Heart left ventricle (tissue), 16 donors: ENCODE measurements around the gene DUS1L. TPM values are rescaled to one million over a fixed set of nuclear protein-coding genes. Genes with fewer than 3 reads are reported as not detected.
A peak's percentile ranks its signal among the peaks of the same experiment; 100 is the strongest.
"Not testable (repeated sequence)": the region's sequence is repeated elsewhere in the genome, so short reads cannot be mapped to it uniquely, and the experiment has no call there.

ENCODE experiments used
- ATAC-seq, 4 donors: fragments of 200-7000 bp; cut with Tn5 transposase; one replicate each; pipeline ENCODE4 v1.9.1; 2020 to 2022; ENCODE audit warnings: moderate library complexity in 4 of 4, mild to moderate bottlenecking in 3 of 4, moderate number of reproducible peaks in 1 of 4
- DNase-seq, 5 donors: peaks; one replicate each; pipeline ENCODE4 v3.0.0-alpha.2; 2020
- H3K27ac ChIP-seq, 12 donors: fragments of 200-600 bp; sonication (generic) in 4 of 12; one replicate each; pipeline versions ENCODE4 v1.5.0 to v1.8.0; 2016 to 2022; ENCODE audit warnings: mild to moderate bottlenecking in 2 of 12
- H3K27me3 ChIP-seq, 9 donors: fragments of 200-600 bp; sonication (generic) in 2 of 9; one replicate each; pipeline versions ENCODE4 v1.5.1 to v1.8.0; 2016 to 2022; ENCODE audit warnings: mild to moderate bottlenecking in 3 of 9
- H3K36me3 ChIP-seq, 9 donors: fragments of 200-600 bp; sonication (generic) in 2 of 9; one replicate each; pipeline versions ENCODE4 v1.5.0 to v1.8.0; 2018 to 2022; ENCODE audit warnings: mild to moderate bottlenecking in 2 of 9
- H3K4me1 ChIP-seq, 12 donors: fragments of 200-600 bp; sonication (generic) in 4 of 12; one replicate each; pipeline versions ENCODE4 v1.5.0 to v1.8.0; 2016 to 2022; ENCODE audit warnings: mild to moderate bottlenecking in 3 of 12
- H3K4me3 ChIP-seq, 12 donors: fragments of 200-600 bp; sonication (generic) in 4 of 12; one replicate each; pipeline versions ENCODE4 v1.5.0 to v1.8.0; 2017 to 2022; ENCODE audit warnings: mild to moderate bottlenecking in 9 of 12, moderate library complexity in 4 of 12
- H3K9me3 ChIP-seq, 12 donors: fragments of 200-600 bp; sonication (generic) in 4 of 12; one replicate each; pipeline versions ENCODE4 v1.5.0 to v1.8.0; 2016 to 2022; ENCODE audit warnings: mild to moderate bottlenecking in 1 of 12
- CTCF ChIP-seq, 12 donors: fragments of 200-600 bp; sonication (generic) in 4 of 12; IDR thresholded peaks; one replicate each; pipeline versions ENCODE4 v1.5.0 to v1.8.0; 2018 to 2022; ENCODE audit warnings: antibody characterized with exemption in 12 of 12, mild to moderate bottlenecking in 5 of 12
- POLR2A ChIP-seq, 2 donors: fragments of 450-650 bp; IDR thresholded peaks; one replicate each; pipeline ENCODE4 v1.6.1; 2017; ENCODE audit warnings: antibody characterized with exemption in 2 of 2, mild to moderate bottlenecking in 2 of 2, moderate library complexity in 2 of 2
- WGBS, 4 donors: extraction: QIAGEN DNeasy Blood & Tissue Kit in 2 of 4; methylation state at CpG; one replicate each; pipeline versions ENCODE4 v1.1.5 to v1.1.7; 2013 to 2018; 5-methylcytosine and 5-hydroxymethylcytosine counted together
- intact Hi-C, 10 donors: fragments of 100-400 bp; cut with DNase I; formaldehyde crosslinking; loops; one replicate each; pipeline versions ENCODE4 v1.11.1 to v1.14.2; 2022
- polyA plus RNA-seq, 2 donors: library from polyadenylated mRNA; stranded (reverse); fragments of 200-250 nt; gene quantifications; one replicate each; pipeline ENCODE4 v1.2.3, GENCODE V29; 2013
- total RNA-seq, 9 donors: library from RNA; depleted of rRNA in 2 of 9; stranded (reverse); fragments of >200 nt in 2 of 9; fragmentation: NEBNext Ultra II Directional in 3 of 9; extraction: Animal tissue kit (Norgen Biotek cat#: 25700) in 3 of 9; gene quantifications; one replicate each; pipeline versions ENCODE4 v1.1.0 to v1.2.4, GENCODE V29; 2016 to 2023
- donor health status: ischemic (EF 13 %, LVEDD 7.1; RV severe dilation, severe dysfunction).
- donor health status: healthy with polysubstance abuse.
- donor health status: DM: no; HTN: yes; CAD: no.
- donor health status: DM: no; HTN: no; CAD: no.
- donor health status: ischemic (EF 25% LVEDD 6.9; RV normal size, moderate dysfunction).
- donor health status: ischemic (EF 25% LVEDD 5.7; RV mildly dilated, moderate dysfunction).
- donor health status: healthy.
- donor health status: DM: yes; HTN: yes; CAD: no.
- donor health status: ischemic (EF 35%, LVEDD 5.7; RV mildly dilated, moderate dysfunction).
- donor health status: nonischemic (EF 11% LVEDD 7.7; RV severe dilation, severe dysfunction).
- donor health status: DM: yes; HTN: yes; CAD: no.
- donor health status: PGD.
- donor health status: ischemic (EF 29% LVEDD 5.4; RV normal size, mild dysfunction).
- donor health status: nonischemic (EF 23%, LVEDD 6.1; RV moderate dilation, normal function).

Gene DUS1L
- total and polyA plus RNA-seq, 11 donors = 41.5 to 113 (median 60.4) TPM

GRCh38 chr17:82042649-82043048, 23.0 kb downstream of the DUS1L start:
- WGBS, 4 donors = 66 to 89% (median 85%) methylated on average over 2 to 9 of the region's 9 CpGs
- DNase-seq = no peak

GRCh38 chr17:82041144-82041814, 24.3 kb downstream of the DUS1L start:
- H3K4me1 ChIP-seq = peaks cover 0 to 21% (median 10%) of the 10 kb centered on the region in 12 donors
- no peaks in the 10 kb centered on the region for H3K27me3 ChIP-seq
- no peaks in the 10 kb centered on the region for H3K36me3 ChIP-seq
- no peaks in the 10 kb centered on the region for H3K9me3 ChIP-seq
- intact Hi-C loops = no loop called here
- DNase-seq (no peak), ATAC-seq (no peak)
- WGBS, 4 donors = 88 to 92% (median 89%) methylated on average over 17 of the region's 17 CpGs
- TF ChIP-seq POLR2A (IDR thresholded peaks at IDR 0.05) = no peak
- TF ChIP-seq CTCF (IDR thresholded peaks at IDR 0.05) = no peak
- H3K4me3 ChIP-seq = no peak overlapping the region
- no peak overlapping the region for H3K27ac ChIP-seq

More at GRCh38 chr17:82042649-82043048, 23.0 kb downstream of the DUS1L start:
- no peak overlapping the region for H3K4me3 ChIP-seq
- H3K36me3 ChIP-seq = peaks cover 0 to 10% (median 0%) of the 10 kb centered on the region in 9 donors
- H3K9me3 ChIP-seq = no peaks in the 10 kb centered on the region
- no peaks in the 10 kb centered on the region for H3K27me3 ChIP-seq
- no peak overlapping the region for H3K27ac ChIP-seq
- ATAC-seq = no peak
- TF ChIP-seq CTCF (IDR thresholded peaks at IDR 0.05) = no peak
- no peak for TF ChIP-seq POLR2A (IDR thresholded peaks at IDR 0.05)
- H3K4me1 ChIP-seq = peaks cover 0 to 13% (median 4%) of the 10 kb centered on the region in 12 donors
- intact Hi-C loops = no loop called here

GRCh38 chr17:82039695-82040299, 25.8 kb downstream of the DUS1L start:
- Histone ChIP-seq H3K4me3 (no peak overlapping the region), H3K9me3 (no peaks in the 10 kb centered on the region), H3K27ac (no peak overlapping the region), H3K4me1 (peaks cover 4 to 31% (median 14%) of the 10 kb centered on the region in 12 donors), H3K27me3 (no peaks in the 10 kb centered on the region), H3K36me3 (peaks cover 0 to 5% (median 0%) of the 10 kb centered on the region in 9 donors)
- ATAC-seq (no peak), DNase-seq (no peak)
- intact Hi-C loops = loop anchor here in 3 of 10 donors (5.0 to 10.0 kb wide), 3 partner anchors 58 to 285 kb away; partner anchors contain the start of gene FASN (in 1 of the 3)
- TF ChIP-seq POLR2A (IDR thresholded peaks at IDR 0.05) = no peak
- TF ChIP-seq CTCF (IDR thresholded peaks at IDR 0.05) = no peak
- WGBS, 4 donors = 87 to 90% (median 89%) methylated on average over 6 to 8 of the region's 8 CpGs

GRCh38 chr17:82038796-82039409, 26.7 kb downstream of the DUS1L start:
- H3K4me1 ChIP-seq = peaks cover 4 to 31% (median 14%) of the 10 kb centered on the region in 12 donors
- not testable (repeated sequence) for H3K36me3 ChIP-seq, H3K27me3 ChIP-seq, DNase-seq, H3K9me3 ChIP-seq, H3K4me3 ChIP-seq, ATAC-seq
- 88 to 92% (median 91%) methylated on average over 16 of the region's 16 CpGs for WGBS, 4 donors
- intact Hi-C loops = loop anchor here in 3 of 10 donors (5.0 to 10.0 kb wide), 3 partner anchors 58 to 286 kb away; partner anchors contain the start of gene FASN (in 1 of the 3)
- peak overlapping the region in 1 of 12 donors; percentile 37 for H3K27ac ChIP-seq
